K562 (cell line): Measurements from ENCODE around the gene ATL2. TPM values are rescaled to one million over a fixed set of nuclear protein-coding genes. Genes with fewer than 3 reads are reported as not detected.

ENCODE experiments used
- PCBP1 ChIP-seq: fragments of 200-400 bp; formaldehyde crosslinking; IDR thresholded peaks from 2 replicates; pipeline ENCODE4 v1.6.1; 2018; ENCODE audit warnings: mild to moderate bottlenecking, low read depth, low read length; ENCODE audit not compliant: poor library complexity, severe bottlenecking
- PHB ChIP-seq: fragments of 250-450 bp; sonication (Bioruptor Pico); IDR thresholded peaks from 2 replicates; pipeline ENCODE4 v1.5.0; 2021
- SIN3B ChIP-seq: fragments of 450-650 bp; IDR thresholded peaks from 2 replicates; pipeline ENCODE4 v1.6.1; 2017; ENCODE audit warnings: low read depth, mild to moderate bottlenecking, moderate library complexity
- SMC3 ChIP-seq: conservative IDR thresholded peaks from 2 replicates; pipeline ENCODE4 v1.6.1; 2011; ENCODE audit warnings: low read depth, low read length, improper control_type of control experiment; ENCODE audit not compliant: insufficient read depth
- TEAD4 ChIP-seq, 2 experiments: sonication (generic) in 1 of 2; formaldehyde crosslinking in 1 of 2; IDR thresholded peaks; 2 replicates each; pipeline versions ENCODE4 v1.6.1 to v1.8.0; 2012 to 2022; ENCODE audit warnings: borderline replicate concordance in 1 of 2, inconsistent platforms in 1 of 2, low read length in 1 of 2, mild to moderate bottlenecking in 1 of 2, missing genetic modification reagents in 1 of 2
- ZFP36 ChIP-seq: fragments of 150-350 bp; IDR thresholded peaks from 2 replicates; pipeline ENCODE4 v1.6.1; 2018; ENCODE audit warnings: low read length, low read depth; ENCODE audit not compliant: partially characterized antibody
- polyA plus RNA-seq, 8 experiments: library from polyadenylated mRNA; depleted of rRNA in 4 of 8; stranded (reverse) in 5 of 8; unstranded in 3 of 8; fragments of >200 nt; fragmentation: Nextera tagmentation in 2 of 8; fragmentation: Illumina TruSeq in 1 of 8; extraction: Ambion mirVana in 2 of 8; extraction: Trizol in 1 of 8; gene quantifications; 2 replicates each; pipeline versions ENCODE4 v1.2.1 to v1.2.3, GENCODE V29; 2011 to 2014; ENCODE audit warnings: inconsistent platforms in 1 of 8, missing spikeins in 1 of 8
- total RNA-seq, 7 experiments: library from RNA; depleted of rRNA in 6 of 7; stranded (reverse); fragments of >200 nt in 6 of 7; fragmentation: Illumina TruSeq in 2 of 7; extraction: Trizol in 2 of 7; gene quantifications; 2 replicates each; pipeline versions ENCODE4 v1.2.1 to v1.2.3, GENCODE V29; 2011 to 2021; ENCODE audit warnings: low replicate concordance in 1 of 7
- TF ChIP-seq, protein P1 (sequence below), 2 experiments: IDR thresholded peaks; 2 replicates each; pipeline ENCODE4 v1.6.1; 2012; ENCODE audit warnings: improper control_type of control experiment in 2 of 2, low read depth in 2 of 2, low read length in 2 of 2, borderline replicate concordance in 1 of 2
- TF ChIP-seq, protein P2 (sequence below): fragments of 450-650 bp; IDR thresholded peaks from 2 replicates; pipeline ENCODE4 v1.6.1; 2017; ENCODE audit warnings: antibody characterized with exemption

ATL2 gene
- total and polyA plus RNA-seq, 9 of the 15 experiments (the other 6 are each of a cell fraction or from before 2014, with no cell fraction given): 12.0 to 80.8 (median 70.2) TPM

DNA sequence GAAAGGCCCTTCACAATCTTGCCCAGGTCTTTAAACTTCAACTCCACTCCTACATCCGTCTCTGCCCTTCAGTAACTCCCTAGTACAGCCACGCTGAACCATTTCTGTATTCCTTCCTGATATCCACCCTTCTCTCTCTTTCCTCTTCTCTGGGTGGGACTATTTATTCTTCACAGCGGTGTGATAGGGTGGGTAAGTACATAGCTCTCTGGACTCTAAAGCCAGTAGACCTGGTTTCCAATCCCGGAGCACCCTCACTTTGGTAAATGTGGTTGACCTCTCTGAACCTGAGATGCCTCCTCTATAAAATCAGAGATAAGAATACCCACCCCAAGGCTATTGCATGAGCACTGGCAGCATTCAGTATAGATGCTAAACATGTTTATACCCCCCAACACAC is 86.7 kb downstream of the ATL2 start (continued):
- TF ChIP-seq TEAD4 (IDR thresholded peaks at IDR 0.05; ENCODE audit: low read length) (no peak), TEAD4 (CRISPR knock-in tag; IDR thresholded peaks at IDR 0.05; ENCODE audit: borderline replicate concordance) (no peak), PCBP1 (no peak), SMC3 (no peak), PHB (CRISPR knock-in tag) (no peak), SIN3B (no peak), ZFP36 (no peak)
- TF ChIP-seq, protein P1, sequence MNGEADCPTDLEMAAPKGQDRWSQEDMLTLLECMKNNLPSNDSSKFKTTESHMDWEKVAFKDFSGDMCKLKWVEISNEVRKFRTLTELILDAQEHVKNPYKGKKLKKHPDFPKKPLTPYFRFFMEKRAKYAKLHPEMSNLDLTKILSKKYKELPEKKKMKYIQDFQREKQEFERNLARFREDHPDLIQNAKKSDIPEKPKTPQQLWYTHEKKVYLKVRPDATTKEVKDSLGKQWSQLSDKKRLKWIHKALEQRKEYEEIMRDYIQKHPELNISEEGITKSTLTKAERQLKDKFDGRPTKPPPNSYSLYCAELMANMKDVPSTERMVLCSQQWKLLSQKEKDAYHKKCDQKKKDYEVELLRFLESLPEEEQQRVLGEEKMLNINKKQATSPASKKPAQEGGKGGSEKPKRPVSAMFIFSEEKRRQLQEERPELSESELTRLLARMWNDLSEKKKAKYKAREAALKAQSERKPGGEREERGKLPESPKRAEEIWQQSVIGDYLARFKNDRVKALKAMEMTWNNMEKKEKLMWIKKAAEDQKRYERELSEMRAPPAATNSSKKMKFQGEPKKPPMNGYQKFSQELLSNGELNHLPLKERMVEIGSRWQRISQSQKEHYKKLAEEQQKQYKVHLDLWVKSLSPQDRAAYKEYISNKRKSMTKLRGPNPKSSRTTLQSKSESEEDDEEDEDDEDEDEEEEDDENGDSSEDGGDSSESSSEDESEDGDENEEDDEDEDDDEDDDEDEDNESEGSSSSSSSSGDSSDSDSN (IDR thresholded peaks at IDR 0.05; ENCODE audit: borderline replicate concordance in 1 of 2, low read depth in 2 of 2, low read length in 2 of 2): no peak
- TF ChIP-seq, protein P2, sequence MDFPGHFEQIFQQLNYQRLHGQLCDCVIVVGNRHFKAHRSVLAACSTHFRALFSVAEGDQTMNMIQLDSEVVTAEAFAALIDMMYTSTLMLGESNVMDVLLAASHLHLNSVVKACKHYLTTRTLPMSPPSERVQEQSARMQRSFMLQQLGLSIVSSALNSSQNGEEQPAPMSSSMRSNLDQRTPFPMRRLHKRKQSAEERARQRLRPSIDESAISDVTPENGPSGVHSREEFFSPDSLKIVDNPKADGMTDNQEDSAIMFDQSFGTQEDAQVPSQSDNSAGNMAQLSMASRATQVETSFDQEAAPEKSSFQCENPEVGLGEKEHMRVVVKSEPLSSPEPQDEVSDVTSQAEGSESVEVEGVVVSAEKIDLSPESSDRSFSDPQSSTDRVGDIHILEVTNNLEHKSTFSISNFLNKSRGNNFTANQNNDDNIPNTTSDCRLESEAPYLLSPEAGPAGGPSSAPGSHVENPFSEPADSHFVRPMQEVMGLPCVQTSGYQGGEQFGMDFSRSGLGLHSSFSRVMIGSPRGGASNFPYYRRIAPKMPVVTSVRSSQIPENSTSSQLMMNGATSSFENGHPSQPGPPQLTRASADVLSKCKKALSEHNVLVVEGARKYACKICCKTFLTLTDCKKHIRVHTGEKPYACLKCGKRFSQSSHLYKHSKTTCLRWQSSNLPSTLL: no peak
